ENCODE measurements around the gene ZNF155.

DNA sequence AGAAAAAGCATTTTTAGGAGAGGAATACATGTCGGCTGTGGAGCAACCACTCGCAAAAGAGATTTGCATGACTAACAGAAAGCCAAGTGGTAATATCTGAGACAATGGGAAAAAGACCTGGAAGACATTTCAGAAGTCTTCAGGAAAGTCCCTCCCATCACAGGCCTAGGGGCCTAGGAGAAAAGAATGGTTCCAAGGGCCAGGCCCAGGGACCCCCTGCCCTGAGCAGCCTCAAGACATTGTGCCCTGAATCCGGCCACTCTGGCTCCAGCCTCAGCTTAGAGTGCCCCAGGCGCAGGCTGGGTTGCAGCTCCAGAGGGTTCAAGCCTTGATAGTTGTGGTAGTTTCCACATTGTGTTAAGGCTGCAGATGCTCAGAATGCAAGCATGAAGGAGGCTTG, 23.6 kb upstream of the ZNF155 start:
- TF ChIP-seq POLR2AphosphoS5 (IDR thresholded peaks at IDR 0.05), result no peak
- no peak for TF ChIP-seq POLR2A (IDR thresholded peaks at IDR 0.05)
- TF ChIP-seq, protein P1, sequence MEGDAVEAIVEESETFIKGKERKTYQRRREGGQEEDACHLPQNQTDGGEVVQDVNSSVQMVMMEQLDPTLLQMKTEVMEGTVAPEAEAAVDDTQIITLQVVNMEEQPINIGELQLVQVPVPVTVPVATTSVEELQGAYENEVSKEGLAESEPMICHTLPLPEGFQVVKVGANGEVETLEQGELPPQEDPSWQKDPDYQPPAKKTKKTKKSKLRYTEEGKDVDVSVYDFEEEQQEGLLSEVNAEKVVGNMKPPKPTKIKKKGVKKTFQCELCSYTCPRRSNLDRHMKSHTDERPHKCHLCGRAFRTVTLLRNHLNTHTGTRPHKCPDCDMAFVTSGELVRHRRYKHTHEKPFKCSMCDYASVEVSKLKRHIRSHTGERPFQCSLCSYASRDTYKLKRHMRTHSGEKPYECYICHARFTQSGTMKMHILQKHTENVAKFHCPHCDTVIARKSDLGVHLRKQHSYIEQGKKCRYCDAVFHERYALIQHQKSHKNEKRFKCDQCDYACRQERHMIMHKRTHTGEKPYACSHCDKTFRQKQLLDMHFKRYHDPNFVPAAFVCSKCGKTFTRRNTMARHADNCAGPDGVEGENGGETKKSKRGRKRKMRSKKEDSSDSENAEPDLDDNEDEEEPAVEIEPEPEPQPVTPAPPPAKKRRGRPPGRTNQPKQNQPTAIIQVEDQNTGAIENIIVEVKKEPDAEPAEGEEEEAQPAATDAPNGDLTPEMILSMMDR (IDR thresholded peaks at IDR 0.05), result no peak
- TF ChIP-seq EP300 (IDR thresholded peaks at IDR 0.05), result no peak

Measured in sigmoid colon (tissue), 4 donors.